HEK293 (cell line): Measurements from ENCODE around the gene KCNV2.

Experiments used
- PRDM1 ChIP-seq: fragments of 450-650 bp; formaldehyde crosslinking; IDR thresholded peaks from 2 replicates; pipeline ENCODE4; 2016; ENCODE audit warnings: missing biosample characterization, missing genetic modification characterization
- ZBTB20 ChIP-seq: fragments of 450-650 bp; formaldehyde crosslinking; IDR thresholded peaks from 2 replicates; pipeline ENCODE4 v1.5.1; 2016; ENCODE audit warnings: missing biosample characterization, missing genetic modification characterization
- ZNF114 ChIP-seq: fragments of 450-650 bp; formaldehyde crosslinking; IDR thresholded peaks from 2 replicates; pipeline ENCODE4 v1.5.0; 2017; ENCODE audit warnings: missing biosample characterization, missing genetic modification characterization
- ZNF239 ChIP-seq: fragments of 450-650 bp; formaldehyde crosslinking; IDR thresholded peaks from 2 replicates; pipeline ENCODE4 v1.5.1; 2016; ENCODE audit warnings: missing biosample characterization, missing genetic modification characterization
- ZNF335 ChIP-seq: fragments of 450-650 bp; formaldehyde crosslinking; conservative IDR thresholded peaks from 2 replicates; pipeline ENCODE4 v1.5.1; 2016; ENCODE audit warnings: missing biosample characterization, missing genetic modification characterization
- TF ChIP-seq, protein P1 (sequence below): fragments of 450-650 bp; formaldehyde crosslinking; IDR thresholded peaks from 2 replicates; pipeline ENCODE4 v1.5.1; 2016; ENCODE audit warnings: missing biosample characterization, missing genetic modification characterization
- TF ChIP-seq, protein P2 (sequence below): fragments of 450-650 bp; formaldehyde crosslinking; IDR thresholded peaks from 2 replicates; pipeline ENCODE4 v1.5.1; 2016; ENCODE audit warnings: missing biosample characterization, missing genetic modification characterization, low read depth

DNA sequence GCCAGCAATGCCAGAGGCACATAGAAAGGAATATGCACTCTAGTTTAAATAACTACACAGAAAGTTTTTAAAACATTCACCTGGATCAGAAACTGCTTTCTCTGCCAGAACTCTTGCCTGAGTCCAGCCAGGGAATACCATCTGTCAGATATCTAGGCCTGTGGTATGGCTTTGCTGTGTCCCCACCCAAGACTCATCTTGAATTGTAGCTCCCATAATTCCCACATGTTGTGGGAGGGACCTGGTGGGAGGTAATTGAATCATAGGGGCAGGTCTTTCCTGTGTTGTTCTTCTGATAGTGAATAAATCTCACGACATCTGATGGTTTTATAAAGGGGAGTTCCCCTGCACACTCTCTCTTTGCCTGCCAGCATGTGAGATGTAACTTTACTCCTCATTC is 41.5 kb upstream of the KCNV2 start:
- TF ChIP-seq, protein P1, sequence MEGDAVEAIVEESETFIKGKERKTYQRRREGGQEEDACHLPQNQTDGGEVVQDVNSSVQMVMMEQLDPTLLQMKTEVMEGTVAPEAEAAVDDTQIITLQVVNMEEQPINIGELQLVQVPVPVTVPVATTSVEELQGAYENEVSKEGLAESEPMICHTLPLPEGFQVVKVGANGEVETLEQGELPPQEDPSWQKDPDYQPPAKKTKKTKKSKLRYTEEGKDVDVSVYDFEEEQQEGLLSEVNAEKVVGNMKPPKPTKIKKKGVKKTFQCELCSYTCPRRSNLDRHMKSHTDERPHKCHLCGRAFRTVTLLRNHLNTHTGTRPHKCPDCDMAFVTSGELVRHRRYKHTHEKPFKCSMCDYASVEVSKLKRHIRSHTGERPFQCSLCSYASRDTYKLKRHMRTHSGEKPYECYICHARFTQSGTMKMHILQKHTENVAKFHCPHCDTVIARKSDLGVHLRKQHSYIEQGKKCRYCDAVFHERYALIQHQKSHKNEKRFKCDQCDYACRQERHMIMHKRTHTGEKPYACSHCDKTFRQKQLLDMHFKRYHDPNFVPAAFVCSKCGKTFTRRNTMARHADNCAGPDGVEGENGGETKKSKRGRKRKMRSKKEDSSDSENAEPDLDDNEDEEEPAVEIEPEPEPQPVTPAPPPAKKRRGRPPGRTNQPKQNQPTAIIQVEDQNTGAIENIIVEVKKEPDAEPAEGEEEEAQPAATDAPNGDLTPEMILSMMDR (tag by site-specific recombination): no peak
- TF ChIP-seq PRDM1 (tag by site-specific recombination) (no peak), ZNF239 (tag by site-specific recombination) (no peak), ZNF114 (tag by site-specific recombination) (no peak), ZBTB20 (tag by site-specific recombination) (no peak), ZNF335 (tag by site-specific recombination) (no peak)
- TF ChIP-seq, protein P2, sequence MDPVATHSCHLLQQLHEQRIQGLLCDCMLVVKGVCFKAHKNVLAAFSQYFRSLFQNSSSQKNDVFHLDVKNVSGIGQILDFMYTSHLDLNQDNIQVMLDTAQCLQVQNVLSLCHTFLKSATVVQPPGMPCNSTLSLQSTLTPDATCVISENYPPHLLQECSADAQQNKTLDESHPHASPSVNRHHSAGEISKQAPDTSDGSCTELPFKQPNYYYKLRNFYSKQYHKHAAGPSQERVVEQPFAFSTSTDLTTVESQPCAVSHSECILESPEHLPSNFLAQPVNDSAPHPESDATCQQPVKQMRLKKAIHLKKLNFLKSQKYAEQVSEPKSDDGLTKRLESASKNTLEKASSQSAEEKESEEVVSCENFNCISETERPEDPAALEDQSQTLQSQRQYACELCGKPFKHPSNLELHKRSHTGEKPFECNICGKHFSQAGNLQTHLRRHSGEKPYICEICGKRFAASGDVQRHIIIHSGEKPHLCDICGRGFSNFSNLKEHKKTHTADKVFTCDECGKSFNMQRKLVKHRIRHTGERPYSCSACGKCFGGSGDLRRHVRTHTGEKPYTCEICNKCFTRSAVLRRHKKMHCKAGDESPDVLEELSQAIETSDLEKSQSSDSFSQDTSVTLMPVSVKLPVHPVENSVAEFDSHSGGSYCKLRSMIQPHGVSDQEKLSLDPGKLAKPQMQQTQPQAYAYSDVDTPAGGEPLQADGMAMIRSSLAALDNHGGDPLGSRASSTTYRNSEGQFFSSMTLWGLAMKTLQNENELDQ (tag by site-specific recombination): no peak
